Pancreas (tissue), 10 donors: ENCODE measurements around the gene ARHGAP21. TPM values are rescaled to one million over a fixed set of nuclear protein-coding genes. Genes with fewer than 3 reads are reported as not detected.

ENCODE experiments used
- ATAC-seq, 4 donors: fragments of 200-7000 bp; cut with Tn5 transposase; one replicate each; pipeline versions ENCODE4 v1.8.0 to v1.9.1; 2020; ENCODE audit warnings: mild to moderate bottlenecking in 4 of 4, moderate library complexity in 4 of 4
- DNase-seq, 6 donors: peaks; one replicate each; pipeline ENCODE4 v3.0.0-alpha.2; 2020
- FAIRE-seq: peaks from 2 replicates; lab custom pipeline; 2012; peaks lifted over from hg19 to GRCh38; lab: Jason Lieb, UNC
- H3K27ac ChIP-seq, 4 donors: fragments of 200-600 bp; sonication (generic); 1 replicate in 3 of 4; 2 replicates in 1 of 4; pipeline versions ENCODE4 v1.5.0 to v1.8.0; 2020
- H3K27me3 ChIP-seq, 4 donors: fragments of 200-600 bp; one replicate each; pipeline ENCODE4 v1.8.0; 2021
- H3K36me3 ChIP-seq, 3 donors: fragments of 200-600 bp; sonication (generic) in 1 of 3; one replicate each; pipeline versions ENCODE4 v1.5.0 to v1.8.0; 2020 to 2021
- H3K4me1 ChIP-seq, 3 donors: fragments of 200-600 bp; one replicate each; pipeline ENCODE4 v1.8.0; 2021
- H3K4me3 ChIP-seq, 4 donors: fragments of 200-600 bp; sonication (generic) in 2 of 4; one replicate each; pipeline versions ENCODE4 v1.5.0 to v1.8.0; 2020 to 2021
- H3K9me3 ChIP-seq, 4 donors: fragments of 200-600 bp; one replicate each; pipeline ENCODE4 v1.8.0; 2021
- CTCF ChIP-seq, 4 donors: fragments of 200-600 bp; sonication (generic) in 3 of 4; IDR thresholded peaks; one replicate each; pipeline versions ENCODE4 v1.5.0 to v1.8.0; 2021; ENCODE audit warnings: antibody characterized with exemption in 4 of 4
- WGBS, 2 donors: extraction: QIAGEN DNeasy Blood & Tissue Kit; methylation state at CpG; one replicate each; pipeline ENCODE4 v1.1.7; 2013; 5-methylcytosine and 5-hydroxymethylcytosine counted together
- intact Hi-C, 3 donors: fragments of 100-400 bp; cut with DNase I; formaldehyde crosslinking; loops; one replicate each; pipeline versions ENCODE4 v1.11.1 to v1.14.2; 2022
- polyA plus RNA-seq, 2 donors: library from polyadenylated mRNA; stranded (reverse); fragments of 200-250 nt; gene quantifications; one replicate each; pipeline ENCODE4 v1.2.3, GENCODE V29; 2013
- total RNA-seq, 6 donors: library from RNA; stranded (reverse); fragmentation: NEBNext Ultra II Directional in 4 of 6; extraction: Animal tissue kit (Norgen Biotek cat#: 25700) in 4 of 6; gene quantifications; one replicate each; pipeline versions ENCODE4 v1.2.1 to v1.2.4, GENCODE V29; 2021 to 2023
- donor health status: healthy with polysubstance abuse.
- donor health status: DM: no; HTN: no; CAD: no; lungs with moderate emphysema.
- donor health status: DM: no; HTN: no; CAD: no.
- donor health status: control.
- donor health status: control.
- donor health status: Bipolar disorder and iron deficiency.
- donor health status: DM: yes; HTN: yes; CAD: no.
- donor health status: DM: no; HTN: no; CAD: no.
- donor health status: DM: no; HTN: no; CAD: no.
- donor health status: DM: yes; HTN: yes; CAD: no.

The ARHGAP21 gene
- total and polyA plus RNA-seq, 8 donors = 11.0 to 42.1 (median 25.2) TPM

- WGBS, 2 donors = 21 to 31% methylated on average over 1 of the region's 1 CpG
- Histone ChIP-seq H3K4me3 (no peak overlapping the region), H3K36me3 (no peaks in the 10 kb centered on the region), H3K4me1 (peaks cover 8 to 27% (median 17%) of the 10 kb centered on the region in 3 donors), H3K27me3 (no peaks in the 10 kb centered on the region), H3K27ac (peak overlapping the region in 1 of 4 donors; percentile 2), H3K9me3 (no peaks in the 10 kb centered on the region)
- TF ChIP-seq CTCF (IDR thresholded peaks at IDR 0.05) = no peak
- ATAC-seq (peak; percentile 48 to 80 (median 60)), DNase-seq (no peak), FAIRE-seq (no peak)
- intact Hi-C loops = no loop called here
Measured at GRCh38 chr10:24713086-24713485, 10.6 kb downstream of the ARHGAP21 start.

- ATAC-seq (no peak), DNase-seq (no peak), FAIRE-seq (no peak)
- Histone ChIP-seq H3K4me3 (no peak overlapping the region), H3K27me3 (no peaks in the 10 kb centered on the region), H3K36me3 (no peaks in the 10 kb centered on the region), H3K4me1 (peaks cover 8 to 38% (median 21%) of the 10 kb centered on the region in 3 donors), H3K9me3 (no peaks in the 10 kb centered on the region), H3K27ac (no peak overlapping the region)
- intact Hi-C loops = no loop called here
- no peak for TF ChIP-seq CTCF (IDR thresholded peaks at IDR 0.05)
- WGBS, 2 donors = 38 to 40% methylated on average over 2 of the region's 2 CpGs
Measured at GRCh38 chr10:24711465-24711864, 12.2 kb downstream of the ARHGAP21 start.

- no peak overlapping the region for H3K27ac ChIP-seq
- intact Hi-C loops = no loop called here
- no peaks in the 10 kb centered on the region for H3K36me3 ChIP-seq
- H3K4me1 ChIP-seq = peaks cover 13 to 27% (median 15%) of the 10 kb centered on the region in 3 donors
- TF ChIP-seq CTCF (IDR thresholded peaks at IDR 0.05) = no peak
- no peak overlapping the region for H3K4me3 ChIP-seq
- no peaks in the 10 kb centered on the region for H3K9me3 ChIP-seq
- ATAC-seq (peak in 3 of 4 donors; percentile 25 to 56 (median 37)), DNase-seq (no peak), FAIRE-seq (no peak)
- WGBS, 2 donors = 17 to 20% methylated on average over 3 of the region's 3 CpGs
- H3K27me3 ChIP-seq = no peaks in the 10 kb centered on the region
Measured at GRCh38 chr10:24708081-24708480, 15.6 kb downstream of the ARHGAP21 start.

- no peaks in the 10 kb centered on the region for H3K9me3 ChIP-seq
- no peak for TF ChIP-seq CTCF (IDR thresholded peaks at IDR 0.05)
- H3K4me1 ChIP-seq = peaks cover 7 to 26% (median 14%) of the 10 kb centered on the region in 3 donors
- intact Hi-C loops = no loop called here
- H3K36me3 ChIP-seq = no peaks in the 10 kb centered on the region
- no peak overlapping the region for H3K27ac ChIP-seq
- WGBS, 2 donors = 81 to 82% methylated on average over 3 of the region's 3 CpGs
- FAIRE-seq (no peak), DNase-seq (no peak), ATAC-seq (peak in 1 of 4 donors; percentile 15)
- H3K27me3 ChIP-seq = no peaks in the 10 kb centered on the region
- no peak overlapping the region for H3K4me3 ChIP-seq
Measured at GRCh38 chr10:24707445-24707844, 16.2 kb downstream of the ARHGAP21 start.

- no peak for FAIRE-seq
- H3K9me3 ChIP-seq = no peaks in the 10 kb centered on the region
- ATAC-seq = peak; percentile 61 to 89 (median 78)
- H3K36me3 ChIP-seq = no peaks in the 10 kb centered on the region
- H3K27ac ChIP-seq = no peak overlapping the region
- intact Hi-C loops = no loop called here
- DNase-seq = peak in 2 of 6 donors; percentile 4 to 31
- 49 to 50% methylated on average over 7 of the region's 7 CpGs for WGBS, 2 donors
- TF ChIP-seq CTCF (IDR thresholded peaks at IDR 0.05) = no peak
- peaks cover 6 to 20% (median 10%) of the 10 kb centered on the region in 3 donors for H3K4me1 ChIP-seq
- no peak overlapping the region for H3K4me3 ChIP-seq
- H3K27me3 ChIP-seq = no peaks in the 10 kb centered on the region
Measured at GRCh38 chr10:24706479-24707118, 17.1 kb downstream of the ARHGAP21 start.
